Smooth muscle cell (in vitro differentiated cells): ENCODE data around the gene RPA4. TPM values are rescaled to one million over a fixed set of nuclear protein-coding genes. Genes with fewer than 3 reads are reported as not detected.

Experiments
- DNase-seq: peaks from one replicate; lab custom pipeline; 2025; ENCODE audit not compliant: unreplicated experiment; lab: John Stamatoyannopoulos, UW
- H2AFZ ChIP-seq: fragments of 200-600 bp; sonication (generic); 2 replicates; pipeline ENCODE4 v1.6.0; 2016; ENCODE audit warnings: antibody characterized with exemption, low read depth, mild to moderate bottlenecking
- H3F3A ChIP-seq: fragments of 200-600 bp; sonication (generic); 2 replicates; pipeline ENCODE4 v1.6.0; 2017; ENCODE audit warnings: antibody characterized with exemption, low read depth
- H3K27ac ChIP-seq: fragments of 200-600 bp; sonication (generic); 2 replicates; pipeline ENCODE4 v1.5.1; 2016; ENCODE audit warnings: low read depth, mild to moderate bottlenecking
- H3K27me3 ChIP-seq: fragments of 200-600 bp; sonication (generic); 2 replicates; pipeline ENCODE4 v1.6.1; 2016; ENCODE audit warnings: low read depth, mild to moderate bottlenecking
- H3K36me3 ChIP-seq: fragments of 200-600 bp; sonication (generic); 2 replicates; pipeline ENCODE4 v1.5.1; 2016; ENCODE audit warnings: low read depth
- H3K4me1 ChIP-seq: fragments of 200-600 bp; sonication (generic); 2 replicates; pipeline ENCODE4 v1.5.1; 2016; ENCODE audit warnings: low read depth
- H3K4me2 ChIP-seq: fragments of 200-600 bp; sonication (generic); 2 replicates; pipeline ENCODE4 v1.6.0; 2016; ENCODE audit warnings: mild to moderate bottlenecking
- H3K4me3 ChIP-seq: fragments of 200-600 bp; sonication (generic); 2 replicates; pipeline ENCODE4 v1.5.1; 2016; ENCODE audit warnings: mild to moderate bottlenecking
- H3K79me2 ChIP-seq: fragments of 200-600 bp; sonication (generic); 2 replicates; pipeline ENCODE4 v1.6.0; 2016; ENCODE audit warnings: low read depth, mild to moderate bottlenecking
- H3K9ac ChIP-seq: fragments of 200-600 bp; sonication (generic); 2 replicates; pipeline ENCODE4 v1.6.0; 2016; ENCODE audit warnings: low read depth
- H3K9me3 ChIP-seq: fragments of 200-600 bp; sonication (generic); replicated peaks from 2 replicates; pipeline ENCODE4 v1.5.1; 2016; ENCODE audit warnings: low read depth
- H4K20me1 ChIP-seq: fragments of 200-600 bp; sonication (generic); 2 replicates; pipeline ENCODE4 v1.6.0; 2016; ENCODE audit warnings: low read depth
- CTCF ChIP-seq: fragments of 200-600 bp; sonication (generic); IDR thresholded peaks from 2 replicates; pipeline ENCODE4 v1.5.1; 2017; ENCODE audit warnings: borderline replicate concordance, mild to moderate bottlenecking, antibody characterized with exemption; ENCODE audit not compliant: insufficient read depth, poor library complexity, severe bottlenecking
- WGBS: methylation state at CpG from one replicate; pipeline ENCODE4 v1.1.7; 2016; ENCODE audit warnings: low lambda C conversion rate; 5-methylcytosine and 5-hydroxymethylcytosine counted together
- polyA plus RNA-seq: library from polyadenylated mRNA; unstranded; fragments of >200 nt; fragmentation: Nextera tagmentation; extraction: Ambion mirVana; gene quantifications from 2 replicates; pipeline ENCODE4 v1.2.1, GENCODE V29; 2016
- total RNA-seq: library from RNA; depleted of rRNA; stranded (reverse); fragments of >200 nt; gene quantifications from 2 replicates; pipeline ENCODE4 v1.2.3, GENCODE V29; 2014

RPA4 gene
- total and polyA plus RNA-seq, 2 experiments from 2014 or later = 0.16 to 0.67 TPM

GRCh38 chrX:96924581-96924980, 40.9 kb downstream of the RPA4 start:
- Histone ChIP-seq H4K20me1 (no peaks in the 10 kb centered on the region), H3K27ac (no peak overlapping the region), H3K9me3 (no peaks in the 10 kb centered on the region), H3K9ac (no peak overlapping the region), H3K79me2 (no peaks in the 10 kb centered on the region), H3F3A (no peaks in the 10 kb centered on the region), H2AFZ (no peak overlapping the region), H3K27me3 (no peaks in the 10 kb centered on the region), H3K36me3 (no peaks in the 10 kb centered on the region), H3K4me1 (no peaks in the 10 kb centered on the region), H3K4me3 (no peak overlapping the region), H3K4me2 (no peak overlapping the region)
- TF ChIP-seq CTCF = no peak
- 98% methylated on average over 3 of the region's 3 CpGs for WGBS
- no peak for DNase-seq

- no peak for TF ChIP-seq CTCF
- H3K79me2 ChIP-seq = no peaks in the 10 kb centered on the region
- peaks cover 7% of the 10 kb centered on the region for H3K36me3 ChIP-seq
- no peak overlapping the region for H2AFZ ChIP-seq
- H3K9me3 ChIP-seq = no peaks in the 10 kb centered on the region
- H3K27ac ChIP-seq = no peak overlapping the region
- no peak overlapping the region for H3K4me2 ChIP-seq
- H3F3A ChIP-seq = no peaks in the 10 kb centered on the region
- no peak overlapping the region for H3K9ac ChIP-seq
- H3K4me1 ChIP-seq = no peaks in the 10 kb centered on the region
- H3K4me3 ChIP-seq = no peak overlapping the region
- no peaks in the 10 kb centered on the region for H3K27me3 ChIP-seq
- DNase-seq = no peak
- H4K20me1 ChIP-seq = no peaks in the 10 kb centered on the region
Measured at GRCh38 chrX:96929036-96929435, 45.3 kb downstream of the RPA4 start.

Other genes starting within 250 kb of the RPA4 start
- 19.9 and 25.7 TPM in 2 replicates for gene DIAPH2, start 199.1 kb upstream of the RPA4 start, total RNA-seq
- gene DIAPH2, start 199.1 kb upstream of the RPA4 start, polyA plus RNA-seq = 12.8 and 13.8 TPM in 2 replicates